Right lobe of liver (tissue), 4 donors: ENCODE results near the gene KLF12.

Experiments
- POLR2A ChIP-seq: fragments of 450-650 bp; IDR thresholded peaks from one replicate; pipeline ENCODE4 v1.6.1; 2017; ENCODE audit warnings: antibody characterized with exemption, mild to moderate bottlenecking
- TF ChIP-seq, protein P1 (sequence below), 4 donors: fragments of 200-600 bp in 3 of 4; fragments of 450-650 bp in 1 of 4; IDR thresholded peaks; one replicate each; pipeline versions ENCODE4 v1.5.1 to v1.8.0; 2016 to 2022; ENCODE audit warnings: antibody characterized with exemption in 4 of 4, mild to moderate bottlenecking in 2 of 4
- donor health status: DM: no; HTN: no; CAD: no.
- donor health status: DM: no; HTN: no; CAD: no.
- donor health status: DM: no; HTN: yes; CAD: no.

GRCh38 chr13:74169676-74170075 lies 35.5 kb upstream of the KLF12 start:
- TF ChIP-seq, protein P1, sequence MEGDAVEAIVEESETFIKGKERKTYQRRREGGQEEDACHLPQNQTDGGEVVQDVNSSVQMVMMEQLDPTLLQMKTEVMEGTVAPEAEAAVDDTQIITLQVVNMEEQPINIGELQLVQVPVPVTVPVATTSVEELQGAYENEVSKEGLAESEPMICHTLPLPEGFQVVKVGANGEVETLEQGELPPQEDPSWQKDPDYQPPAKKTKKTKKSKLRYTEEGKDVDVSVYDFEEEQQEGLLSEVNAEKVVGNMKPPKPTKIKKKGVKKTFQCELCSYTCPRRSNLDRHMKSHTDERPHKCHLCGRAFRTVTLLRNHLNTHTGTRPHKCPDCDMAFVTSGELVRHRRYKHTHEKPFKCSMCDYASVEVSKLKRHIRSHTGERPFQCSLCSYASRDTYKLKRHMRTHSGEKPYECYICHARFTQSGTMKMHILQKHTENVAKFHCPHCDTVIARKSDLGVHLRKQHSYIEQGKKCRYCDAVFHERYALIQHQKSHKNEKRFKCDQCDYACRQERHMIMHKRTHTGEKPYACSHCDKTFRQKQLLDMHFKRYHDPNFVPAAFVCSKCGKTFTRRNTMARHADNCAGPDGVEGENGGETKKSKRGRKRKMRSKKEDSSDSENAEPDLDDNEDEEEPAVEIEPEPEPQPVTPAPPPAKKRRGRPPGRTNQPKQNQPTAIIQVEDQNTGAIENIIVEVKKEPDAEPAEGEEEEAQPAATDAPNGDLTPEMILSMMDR (IDR thresholded peaks at IDR 0.05): no peak
- TF ChIP-seq POLR2A: no peak
